ENCODE measurements around the gene BMP3.

The BMP3 gene

DNA sequence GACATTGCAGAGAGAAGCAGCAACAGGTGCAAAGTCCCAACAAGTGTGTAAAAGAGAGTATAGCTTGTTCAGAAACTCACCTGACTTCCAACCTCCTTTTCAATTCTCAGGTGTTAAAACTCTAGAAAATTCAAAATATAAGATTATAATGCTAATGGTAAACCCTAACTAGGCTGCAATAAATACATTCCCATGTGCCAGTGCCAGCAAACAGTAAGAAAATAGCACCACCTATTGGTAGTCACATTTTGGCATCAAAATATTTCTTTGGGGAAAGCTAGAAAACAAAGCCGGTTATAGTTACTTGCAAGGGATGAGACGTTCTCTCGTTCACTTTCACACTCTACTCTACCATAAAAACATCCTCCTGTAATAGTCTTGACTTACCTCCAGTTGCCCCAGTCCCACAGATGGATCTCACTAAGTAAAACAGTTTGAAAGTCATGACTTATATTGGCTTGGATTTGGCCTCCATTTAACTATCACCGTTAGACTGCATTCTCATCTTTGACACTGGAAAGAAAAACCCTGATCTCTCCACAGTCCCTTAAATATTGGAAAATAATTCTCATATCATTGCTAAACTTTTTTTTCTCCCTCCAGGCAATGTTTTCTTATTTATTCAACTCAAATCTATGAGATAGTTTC is 9.6 kb downstream of the BMP3 start:
- DNase-seq: no peak

DNA sequence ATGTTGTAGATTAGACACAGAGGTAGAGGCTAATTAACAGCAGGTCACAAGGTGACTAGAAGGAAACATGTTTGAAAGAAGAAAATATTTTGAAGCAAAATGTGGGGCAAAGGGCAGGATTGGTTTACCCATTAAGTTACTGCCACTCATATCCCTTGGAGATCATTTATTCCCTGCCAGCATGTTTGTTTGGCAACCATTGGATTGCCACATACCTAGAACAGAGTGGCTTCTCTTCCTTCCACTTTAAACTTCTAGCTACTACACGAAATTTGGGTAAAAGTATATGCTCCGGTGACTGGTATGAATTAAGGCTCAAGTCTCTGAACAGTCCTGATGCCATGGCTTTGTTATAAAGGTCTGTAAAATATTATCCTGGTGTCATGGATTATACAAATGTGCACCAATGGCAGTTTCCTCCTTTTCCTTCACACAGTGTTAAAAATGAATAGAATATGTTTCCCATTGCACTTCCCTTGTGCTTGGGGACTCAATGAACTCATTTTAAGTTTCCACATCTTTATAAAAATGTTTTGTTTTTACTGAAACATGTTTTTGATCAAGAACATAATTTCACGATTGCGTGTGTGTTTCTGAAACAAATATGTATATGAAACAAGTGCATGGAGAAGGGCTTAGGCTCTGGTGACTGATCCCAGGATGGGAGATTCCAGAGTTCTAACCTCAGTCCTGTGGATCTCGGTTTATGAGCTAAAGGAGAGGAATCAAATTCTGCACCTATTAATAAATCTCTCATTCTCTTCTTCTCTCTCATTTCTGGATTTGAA is 12.3 kb downstream of the BMP3 start:
- no peak for DNase-seq

DNA sequence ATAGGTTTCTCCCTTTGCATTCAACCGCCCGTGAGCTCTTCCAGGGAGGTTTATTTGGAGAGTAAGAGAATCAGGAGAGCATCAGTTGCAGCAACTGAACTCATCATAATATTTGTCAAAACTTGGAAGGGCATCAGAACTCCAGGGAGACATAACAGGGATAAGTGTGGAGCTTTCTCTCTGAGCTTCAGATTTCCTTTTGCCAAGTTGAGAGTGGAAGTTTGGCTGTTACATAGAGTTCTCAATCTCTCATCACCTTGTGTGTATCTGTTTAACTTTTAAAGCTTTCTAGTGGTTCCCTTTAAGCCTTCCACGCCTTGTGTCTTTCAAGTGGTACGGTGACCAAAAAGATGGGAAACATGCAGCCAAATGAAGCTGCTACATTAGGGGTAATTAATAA is 18.8 kb downstream of the BMP3 start:
- DNase-seq: no peak

DNA sequence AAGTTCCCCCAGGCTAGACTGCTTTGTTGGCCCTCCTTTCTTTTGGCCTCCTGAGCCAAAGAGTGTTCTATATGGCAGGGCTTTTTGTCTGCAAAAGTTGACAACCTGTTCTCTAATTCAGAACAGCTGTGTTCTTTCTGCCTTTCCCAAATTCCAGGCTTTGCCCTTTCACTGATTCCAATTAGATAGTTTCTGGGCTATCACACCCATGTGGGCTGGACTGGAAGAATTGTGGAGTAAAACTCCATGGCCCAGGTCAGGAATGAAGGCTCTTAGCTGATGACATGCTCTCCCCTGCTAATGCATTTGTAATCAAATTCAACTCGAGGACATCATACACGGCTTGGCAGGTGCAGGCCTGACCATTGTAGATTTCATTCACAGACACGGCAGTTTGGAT is 19.4 kb downstream of the BMP3 start:
- no peak for DNase-seq

DNA sequence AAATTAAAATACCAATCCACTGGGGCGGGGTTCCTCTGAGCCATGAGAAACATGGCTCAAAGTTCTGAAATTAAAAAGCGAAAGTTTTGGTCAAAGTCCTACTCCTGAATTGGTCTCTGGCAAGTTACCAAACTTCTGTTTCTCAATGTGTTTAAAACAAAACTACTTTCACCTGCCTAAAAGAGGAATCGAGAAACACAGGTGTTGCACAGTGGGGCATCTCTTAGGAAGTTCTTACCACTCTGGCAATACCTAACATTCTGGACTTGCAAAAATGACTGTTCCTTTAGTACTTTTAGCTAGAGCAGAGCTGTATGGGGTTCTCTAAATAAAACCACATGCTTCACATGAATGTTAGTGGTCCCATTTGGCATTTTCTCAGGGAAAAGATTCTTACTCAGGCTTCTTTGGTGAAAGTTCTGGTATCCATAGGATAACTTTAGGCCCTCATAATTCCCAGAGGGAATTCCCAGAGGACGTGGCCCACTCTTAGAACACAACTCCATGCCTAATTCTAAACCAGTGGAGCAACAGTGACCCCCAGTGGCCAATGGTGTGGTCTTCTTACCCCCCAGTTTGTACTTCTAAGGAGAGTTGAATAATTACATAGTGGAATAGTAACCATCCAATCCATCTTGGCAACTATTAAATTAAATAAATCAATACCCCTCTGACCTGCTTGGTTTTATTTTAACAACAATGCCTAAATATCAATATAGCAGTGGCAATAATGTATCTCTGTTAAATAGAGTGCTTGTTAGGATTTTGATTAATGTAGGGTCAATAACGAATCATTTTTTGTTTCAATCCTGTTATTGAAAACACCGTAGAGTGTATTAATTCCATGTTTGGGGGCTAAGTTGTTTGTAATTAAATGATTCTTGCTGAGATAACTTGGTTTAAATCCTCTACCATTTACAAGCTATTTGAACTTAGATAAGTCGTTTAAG is 21.9 kb downstream of the BMP3 start:
- DNase-seq: peak in 26 of 56 donors; percentile 0 to 74 (median 10)

DNA sequence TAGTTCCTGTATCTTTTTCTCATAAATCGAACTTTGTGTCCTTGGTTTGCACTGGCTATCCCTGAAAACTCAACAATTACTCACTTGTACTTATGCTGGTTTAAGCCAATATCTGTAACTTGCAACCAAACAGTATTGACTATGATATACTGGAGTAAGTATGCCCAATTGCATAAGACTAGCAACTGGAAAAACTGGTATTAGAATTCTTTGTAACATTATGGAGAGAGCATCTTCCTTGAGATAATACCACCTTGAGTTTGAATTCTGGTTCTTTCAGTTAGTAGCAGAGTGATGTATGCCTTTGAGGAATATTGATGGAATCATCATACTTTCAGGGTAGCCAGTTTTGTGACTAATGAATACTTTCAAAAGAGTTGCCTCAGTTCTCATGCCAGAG is 28.1 kb downstream of the BMP3 start:
- no peak for DNase-seq

DNA sequence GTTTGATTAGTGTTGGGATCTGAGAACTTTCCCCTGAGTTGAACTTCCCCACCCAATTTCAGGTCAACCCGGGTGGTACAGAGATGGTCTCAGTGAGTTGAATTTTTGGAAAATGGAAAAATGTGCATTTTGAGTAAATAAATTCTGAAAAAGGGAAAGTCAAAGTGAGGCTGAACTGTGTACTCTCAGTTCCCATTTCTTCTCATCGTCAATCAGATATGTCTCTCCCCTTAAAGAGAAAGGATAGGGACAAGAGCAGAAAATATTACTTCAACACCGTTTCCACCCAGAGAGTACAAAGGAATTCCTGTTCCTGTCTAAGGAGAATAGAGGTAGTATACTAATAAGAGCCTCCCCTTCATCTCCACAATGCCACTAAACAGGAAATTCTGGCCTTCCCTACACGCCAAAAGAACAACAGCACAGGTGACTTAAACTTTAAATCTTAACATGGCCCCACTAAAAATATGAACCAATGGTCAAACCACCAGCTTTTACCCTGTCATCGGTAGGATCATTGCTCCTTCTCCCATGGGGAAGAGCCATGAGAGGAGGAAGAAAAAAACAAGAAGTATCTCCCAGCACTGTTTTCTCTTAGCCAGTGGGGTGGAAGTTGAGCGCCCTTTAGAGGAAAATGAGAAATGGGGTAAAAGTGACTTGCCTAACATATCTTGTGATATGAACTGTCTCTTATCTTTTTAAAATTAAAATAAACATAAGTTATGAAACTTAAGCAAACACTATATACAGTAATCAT is 30.3 kb downstream of the BMP3 start:
- DNase-seq: no peak

- no peak for DNase-seq
These were observed 30.8 kb downstream of the BMP3 start for GRCh38 chr4:81061344-81061730.

GRCh38 chr4:81062001-81062400 is 31.5 kb downstream of the BMP3 start:
- DNase-seq: no peak

- no peak for DNase-seq
These were observed 34.9 kb downstream of the BMP3 start for GRCh38 chr4:81065446-81065845.

DNA sequence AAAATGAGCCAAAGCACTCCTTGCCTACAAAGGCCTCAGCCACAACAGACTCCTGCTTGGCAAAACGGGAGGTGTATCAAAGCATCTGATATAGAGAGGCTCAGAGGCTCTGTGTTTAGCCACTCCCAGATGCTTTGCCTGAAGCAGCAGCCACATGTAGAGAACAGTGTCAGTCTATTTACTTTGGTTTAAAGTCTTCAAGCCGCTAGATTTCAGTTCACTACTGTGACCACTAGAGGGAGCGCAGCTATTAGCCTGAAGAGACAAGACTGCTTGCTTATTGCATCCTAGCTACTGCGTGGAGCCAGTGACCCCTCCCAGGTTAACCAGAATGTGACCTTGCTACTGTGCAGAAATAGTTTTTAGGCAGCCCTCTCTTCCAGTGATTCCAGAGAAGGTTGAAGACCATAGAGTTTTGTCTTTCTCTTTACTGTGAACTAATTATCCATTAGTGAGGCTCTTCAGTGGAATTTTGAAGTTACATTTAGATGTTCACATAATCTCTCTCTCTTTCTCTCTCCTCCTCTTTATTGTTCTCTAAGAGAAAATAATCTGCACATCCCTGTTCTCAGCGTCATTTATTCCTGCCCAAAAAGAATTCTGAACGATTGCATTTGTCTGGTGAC is 39.3 kb downstream of the BMP3 start:
- DNase-seq: peak in 53 of 56 donors; percentile 3 to 80 (median 44)

GRCh38 chr4:81071013-81071412 is 40.5 kb downstream of the BMP3 start:
- DNase-seq: no peak

DNA sequence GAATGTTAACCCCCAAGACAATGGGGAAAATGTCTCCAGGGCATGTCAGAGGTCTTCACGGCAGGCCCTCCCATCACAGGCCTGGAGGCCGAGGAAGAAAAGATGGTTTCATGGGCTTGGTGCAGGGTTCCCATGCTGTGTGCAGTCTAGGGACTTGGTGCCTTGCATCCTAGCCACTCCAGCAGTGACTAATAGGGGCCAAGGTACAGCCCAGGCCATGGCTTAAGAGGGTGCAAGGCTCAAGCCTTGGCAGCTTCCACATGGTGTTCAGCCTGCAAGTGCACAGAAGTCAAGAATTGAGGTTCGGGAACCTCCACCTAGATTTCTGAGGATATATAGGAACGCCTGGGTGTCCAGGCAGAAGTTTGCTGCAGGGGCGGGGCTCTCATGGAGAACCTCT is 50.6 kb downstream of the BMP3 start:
- DNase-seq: no peak

DNA sequence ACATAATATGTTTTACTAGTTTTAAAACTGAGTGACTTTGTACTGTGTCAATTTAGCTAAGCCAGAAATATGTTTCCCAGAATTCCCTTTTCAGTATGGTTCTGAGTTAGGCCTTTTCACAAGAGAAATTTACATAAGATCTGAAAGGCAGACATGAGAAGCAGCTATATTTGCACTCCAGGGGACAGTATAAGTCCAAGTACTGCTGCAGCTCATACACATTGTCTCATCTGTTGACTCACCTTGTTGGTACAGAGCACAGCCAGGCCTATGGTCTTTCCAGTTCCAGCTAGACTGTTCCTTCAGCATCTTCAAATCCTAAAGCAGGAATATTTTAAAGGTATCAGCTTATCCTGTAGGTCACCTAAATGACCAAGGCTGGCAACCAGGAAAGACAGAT is 53.5 kb downstream of the BMP3 start:
- no peak for DNase-seq

- DNase-seq: no peak
These were observed 54.1 kb downstream of the BMP3 start for GRCh38 chr4:81084634-81085033.

GRCh38 chr4:81085291-81085690 is 54.8 kb downstream of the BMP3 start:
- DNase-seq: no peak

DNA sequence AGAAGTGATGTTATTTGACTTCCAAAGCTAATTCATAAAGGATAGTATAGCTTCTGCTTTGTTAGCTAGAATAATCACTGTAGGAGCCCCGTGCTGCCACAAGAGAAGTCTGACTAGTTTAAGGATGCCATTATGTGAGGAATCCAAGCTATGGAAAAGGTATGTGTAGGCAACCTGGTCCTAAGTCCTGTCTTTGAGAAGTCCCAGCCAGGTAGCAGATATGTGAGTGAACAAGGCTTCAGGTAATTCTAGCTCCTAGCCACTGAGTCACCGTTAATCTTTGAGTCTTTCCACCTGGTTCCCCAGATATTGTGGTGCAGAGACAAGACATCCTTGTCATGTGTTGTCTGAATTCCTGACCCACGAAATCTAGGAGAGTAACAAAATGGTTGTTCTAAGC is 55.5 kb downstream of the BMP3 start:
- DNase-seq: no peak

GRCh38 chr4:81093720-81094401 is 63.4 kb downstream of the BMP3 start:
- no peak for DNase-seq

DNA sequence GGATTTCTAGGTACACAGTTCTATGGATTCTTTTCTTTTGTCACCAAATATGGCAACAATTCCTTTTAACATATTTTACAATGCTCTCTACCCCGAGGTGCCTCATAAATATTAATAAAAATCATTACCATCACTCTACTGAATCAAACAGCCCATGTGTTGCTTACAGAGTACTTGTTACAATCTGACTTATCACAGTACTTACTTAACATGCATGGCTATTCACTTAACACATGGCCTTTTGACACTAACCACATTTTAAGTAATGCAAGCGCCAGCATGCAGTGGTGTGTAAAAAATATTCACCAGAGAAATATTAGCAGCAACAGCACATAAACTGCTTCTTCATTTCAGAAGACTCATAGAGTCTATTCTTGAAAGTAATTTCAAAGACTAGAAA is 64.9 kb downstream of the BMP3 start:
- DNase-seq: no peak

DNA sequence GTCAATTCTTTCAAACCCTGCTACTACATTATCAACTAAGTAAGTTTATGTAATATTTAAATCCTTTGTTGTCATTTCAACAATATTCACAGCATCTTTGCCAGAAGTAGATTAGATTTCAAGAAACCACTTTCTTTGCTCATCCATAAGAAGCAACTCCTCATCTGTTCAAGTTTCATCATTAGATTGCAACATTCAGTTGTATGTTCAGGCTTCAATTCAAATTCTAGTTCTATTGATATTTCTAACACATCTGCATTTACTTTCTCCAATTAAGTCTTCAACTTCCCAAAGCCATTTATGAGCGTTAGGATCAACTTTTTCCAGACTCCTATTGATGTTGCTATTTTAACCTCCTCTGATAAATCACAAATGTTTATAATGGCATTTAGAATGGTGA is 66.1 kb downstream of the BMP3 start:
- no peak for DNase-seq

Measured in nucleus accumbens (tissue), 56 donors.